ENCODE results near the gene DNER. TPM values are rescaled to one million over a fixed set of nuclear protein-coding genes. Genes with fewer than 3 reads are reported as not detected.

The DNER gene
- total RNA-seq, 4 donors from 2014 or later = 1.9 to 24.7 (median 4.9) TPM

DNA sequence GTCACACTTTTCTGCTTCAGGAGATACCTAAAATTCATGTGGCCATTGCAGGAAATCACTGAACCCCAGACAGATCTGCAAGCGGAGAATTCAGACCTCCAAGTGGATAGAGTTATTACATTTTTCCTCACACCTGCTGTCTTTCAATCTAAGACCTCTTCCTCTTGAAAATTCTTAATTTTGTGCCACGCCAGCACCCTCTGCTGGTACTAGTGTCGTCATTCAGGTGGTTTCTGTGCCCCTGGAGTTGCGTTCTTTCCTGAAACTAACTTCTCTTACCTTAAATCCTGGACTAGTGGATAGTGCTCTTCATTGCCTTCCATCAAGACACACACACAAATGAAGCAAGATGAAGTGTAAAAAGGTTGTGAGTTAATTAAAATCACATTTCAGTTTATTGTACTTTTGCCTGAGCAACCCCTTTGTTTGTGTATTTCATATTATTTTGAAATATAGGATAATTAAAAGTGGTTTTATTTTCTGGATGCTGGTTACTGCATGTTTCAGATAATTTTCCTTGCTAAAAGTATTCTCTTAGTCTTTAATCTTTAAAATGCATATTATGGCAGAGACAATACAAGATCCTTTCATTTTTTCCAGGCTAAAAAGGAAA is 1.6 kb upstream of the DNER start:
- peaks cover 9 to 31% of the 10 kb centered on the region in 2 donors for H3K27me3 ChIP-seq
- H3K36me3 ChIP-seq = no peaks in the 10 kb centered on the region
- no peak overlapping the region for H3K4me3 ChIP-seq
- no peak overlapping the region for H3K27ac ChIP-seq
- intact Hi-C loops (cut with DNase I; ENCODE audit: low total_unique reads) = no loop called here
- DNase-seq = no peak
- TF ChIP-seq POLR2A (IDR thresholded peaks at IDR 0.05) (no peak), CTCF (IDR thresholded peaks at IDR 0.05) (no peak)
- H3K9me3 ChIP-seq = no peaks in the 10 kb centered on the region
- peaks cover 0 to 13% of the 10 kb centered on the region in 2 donors for H3K4me1 ChIP-seq

GRCh38 chr2:229714736-229715541 is 584 bp upstream of the DNER start:
- peak overlapping the region in 1 of 2 donors; percentile 16 for H3K4me3 ChIP-seq

DNA sequence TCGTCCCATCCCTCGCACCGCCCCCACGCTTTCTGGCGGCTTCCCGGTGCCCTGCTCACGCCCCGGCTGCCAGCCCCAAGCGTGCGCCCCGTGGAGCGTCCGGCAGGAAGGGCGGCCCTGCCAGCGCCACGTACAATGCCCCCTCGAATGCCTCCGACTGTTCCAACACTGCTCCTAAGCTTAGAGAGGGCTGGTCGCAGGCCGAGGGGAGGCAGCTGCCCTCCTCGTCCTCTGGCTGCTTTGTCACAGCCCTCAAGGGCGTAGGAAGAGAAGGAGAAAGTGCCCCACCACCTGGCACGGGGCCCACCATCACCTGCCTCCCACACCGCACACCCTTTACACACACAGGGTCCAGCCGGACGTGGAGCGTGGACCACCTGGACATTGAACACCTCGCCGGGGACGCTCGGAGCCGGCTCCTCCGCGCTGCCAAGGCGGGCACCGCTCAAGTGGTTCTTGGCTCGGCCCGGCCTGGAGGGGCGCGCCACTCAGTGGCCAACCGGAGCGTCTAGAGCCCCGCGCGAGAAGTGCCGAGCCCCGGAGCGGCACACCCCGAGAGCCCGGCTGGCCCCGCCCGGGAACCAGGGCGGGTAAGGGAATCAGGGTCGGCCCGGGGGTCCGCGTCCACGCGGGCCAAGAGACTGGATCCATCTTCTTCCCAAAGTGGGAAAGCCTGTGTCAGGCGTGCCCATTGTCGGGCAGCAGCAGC is 830 bp downstream of the DNER start:
- TF ChIP-seq POLR2A (IDR thresholded peaks at IDR 0.05) = no peak
- no peak for TF ChIP-seq CTCF (IDR thresholded peaks at IDR 0.05)
- intact Hi-C loops (cut with DNase I; ENCODE audit: low total_unique reads) = no loop called here
- Histone ChIP-seq H3K27ac (no peak overlapping the region), H3K4me1 (peaks cover 0 to 13% of the 10 kb centered on the region in 2 donors), H3K36me3 (no peaks in the 10 kb centered on the region), H3K9me3 (no peaks in the 10 kb centered on the region), H3K27me3 (peaks cover 9 to 31% of the 10 kb centered on the region in 2 donors), H3K4me3 (no peak overlapping the region)
- no peak for DNase-seq

More at GRCh38 chr2:229714736-229715541, 584 bp upstream of the DNER start:
- Histone ChIP-seq H3K9me3 (no peaks in the 10 kb centered on the region), H3K36me3 (no peaks in the 10 kb centered on the region), H3K27me3 (peaks cover 9 to 31% of the 10 kb centered on the region in 2 donors), H3K27ac (no peak overlapping the region), H3K4me1 (peaks cover 0 to 13% of the 10 kb centered on the region in 2 donors)
- peak in 1 of 2 donors; percentile 22 for DNase-seq
- TF ChIP-seq CTCF (IDR thresholded peaks at IDR 0.05) = no peak
- TF ChIP-seq POLR2A (IDR thresholded peaks at IDR 0.05) = no peak
- intact Hi-C loops (cut with DNase I; ENCODE audit: low total_unique reads) = no loop called here

DNA sequence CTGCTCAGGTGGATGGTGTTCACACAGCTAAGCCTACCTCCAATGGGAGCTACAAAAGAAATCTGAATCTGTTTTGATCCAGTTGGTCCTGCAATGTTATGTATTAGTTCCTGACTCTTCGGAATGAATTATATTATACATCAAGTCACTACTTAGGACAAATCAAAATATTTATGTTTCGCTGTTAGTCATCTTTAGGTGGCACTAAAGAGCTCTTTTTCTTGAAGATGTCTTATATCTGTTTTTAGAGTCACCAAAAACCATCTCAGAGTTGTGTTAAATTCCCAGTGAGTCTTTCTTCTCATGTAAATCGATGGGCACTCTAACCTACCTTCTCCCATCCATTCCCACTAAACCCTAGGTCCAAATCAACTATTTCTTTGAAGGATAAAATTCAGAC is 2.2 kb downstream of the DNER start:
- TF ChIP-seq POLR2A (IDR thresholded peaks at IDR 0.05) = no peak
- TF ChIP-seq CTCF (IDR thresholded peaks at IDR 0.05) = no peak
- no peak overlapping the region for H3K4me3 ChIP-seq
- H3K27me3 ChIP-seq = peaks cover 9 to 31% of the 10 kb centered on the region in 2 donors
- DNase-seq = no peak
- intact Hi-C loops (cut with DNase I; ENCODE audit: low total_unique reads) = no loop called here
- H3K4me1 ChIP-seq = peaks cover 0 to 13% of the 10 kb centered on the region in 2 donors
- no peak overlapping the region for H3K27ac ChIP-seq
- H3K36me3 ChIP-seq = no peaks in the 10 kb centered on the region
- no peaks in the 10 kb centered on the region for H3K9me3 ChIP-seq
